Stomach (tissue), 9 donors: Measurements from ENCODE around the gene ALDH16A1. TPM values are rescaled to one million over a fixed set of nuclear protein-coding genes. Genes with fewer than 3 reads are reported as not detected.

Source experiments
- DNase-seq, 2 donors: peaks; one replicate each; pipeline versions ENCODE4 v3.0.0 to v3.0.0-alpha.2; 2013 to 2019
- H3K27ac ChIP-seq, 5 donors: fragments of 200-600 bp in 4 of 5; sonication (generic) in 4 of 5; one replicate each; pipeline ENCODE4 v1.5.1; 2013 to 2019; ENCODE audit warnings: mild to moderate bottlenecking in 1 of 5, moderate library complexity in 1 of 5
- H3K27me3 ChIP-seq, 3 donors: fragments of 200-600 bp; sonication (generic); one replicate each; pipeline ENCODE4 v1.5.1; 2017 to 2019; ENCODE audit warnings: mixed run types in 1 of 3
- H3K36me3 ChIP-seq, 4 donors: fragments of 200-600 bp; sonication (generic); 1 replicate in 3 of 4; 2 replicates in 1 of 4; pipeline ENCODE4 v1.5.1; 2016 to 2019
- H3K4me1 ChIP-seq, 4 donors: fragments of 200-600 bp; sonication (generic); one replicate each; pipeline ENCODE4 v1.5.1; 2016 to 2019
- H3K4me3 ChIP-seq, 4 donors: fragments of 200-600 bp; sonication (generic) in 3 of 4; one replicate each; pipeline ENCODE4 v1.5.1; 2016 to 2019; ENCODE audit warnings: mild to moderate bottlenecking in 1 of 4
- H3K9me3 ChIP-seq, 4 donors: fragments of 200-600 bp; sonication (generic); one replicate each; pipeline ENCODE4 v1.5.1; 2016 to 2019
- EP300 ChIP-seq: sonication (generic); formaldehyde crosslinking; IDR thresholded peaks from one replicate; pipeline ENCODE4 v1.6.1; 2017; ENCODE audit warnings: antibody characterized with exemption
- POLR2A ChIP-seq, 4 donors: fragments of 450-650 bp; IDR thresholded peaks; one replicate each; pipeline ENCODE4 v1.6.1; 2016; ENCODE audit warnings: antibody characterized with exemption in 4 of 4, control low read depth in 2 of 4, mild to moderate bottlenecking in 1 of 4, moderate library complexity in 1 of 4
- POLR2AphosphoS5 ChIP-seq, 3 donors: sonication (generic); formaldehyde crosslinking; IDR thresholded peaks; one replicate each; pipeline ENCODE4 v1.6.1; 2016; ENCODE audit warnings: antibody characterized with exemption in 3 of 3
- WGBS, 5 donors: extraction: QIAGEN DNeasy Blood & Tissue Kit in 3 of 5; methylation state at CpG; one replicate each; pipeline versions ENCODE4 v1.1.5 to v1.1.7; 2013 to 2018; 5-methylcytosine and 5-hydroxymethylcytosine counted together
- intact Hi-C: fragments of 100-400 bp; cut with DNase I; formaldehyde crosslinking; loops from one replicate; pipeline ENCODE4 v1.15.1; 2023; ENCODE audit warnings: low total_unique reads
- polyA plus RNA-seq, 3 donors: library from polyadenylated mRNA; stranded (reverse); fragments of 200-250 nt; gene quantifications; one replicate each; pipeline ENCODE4 v1.2.3, GENCODE V29; 2013
- total RNA-seq, 5 donors: library from RNA; depleted of rRNA; stranded (reverse); fragments of >200 nt; gene quantifications; one replicate each; pipeline versions ENCODE4 v1.1.0 to v1.2.3, GENCODE V29; 2014 to 2016
- TF ChIP-seq, protein P1 (sequence below), 7 experiments: fragments of 450-650 bp in 4 of 7; fragments of 200-600 bp in 3 of 7; sonication (generic) in 3 of 7; IDR thresholded peaks; one replicate each; pipeline ENCODE4 v1.5.1; 2016 to 2019; ENCODE audit warnings: antibody characterized with exemption in 7 of 7, control low read depth in 2 of 7, mild to moderate bottlenecking in 1 of 7
- donor health status: healthy with polysubstance abuse.
- donor health status: Bipolar disorder and iron deficiency.
- donor health status: healthy.

ALDH16A1 gene
- total and polyA plus RNA-seq, 8 donors, result 27.9 to 198 (median 42.5) TPM

DNA sequence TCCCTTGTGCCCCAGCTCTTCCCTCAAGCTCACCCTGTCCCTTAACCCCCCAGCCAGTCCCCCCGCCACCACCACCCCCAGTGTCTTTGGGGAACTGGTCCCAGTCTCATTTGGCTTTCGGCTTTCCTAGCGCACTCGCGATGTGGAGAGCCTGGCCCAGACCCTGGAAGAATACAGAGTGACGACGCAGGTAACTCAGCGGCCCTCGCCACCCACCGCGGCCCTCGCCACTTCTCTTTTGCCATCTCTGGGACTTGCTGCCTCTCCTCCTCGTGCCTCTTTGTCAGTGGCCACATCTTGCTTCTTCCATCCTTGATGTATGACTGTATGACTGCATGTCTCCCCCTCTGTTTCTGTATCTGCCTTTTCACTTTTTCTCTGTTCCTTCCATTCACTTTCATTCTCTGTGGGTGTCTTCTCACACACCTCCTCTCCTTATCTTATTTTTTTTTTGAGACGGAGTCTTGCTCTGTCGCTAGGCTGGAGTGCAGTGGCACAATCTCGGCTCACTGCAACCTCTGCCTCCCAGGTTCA, 45.5 kb upstream of the ALDH16A1 start:
- no peak overlapping the region for H3K27ac ChIP-seq
- DNase-seq, result no peak
- H3K27me3 ChIP-seq, result peaks cover 0 to 43% (median 0%) of the 10 kb centered on the region in 3 donors
- H3K4me1 ChIP-seq, result peaks cover 0 to 13% (median 0%) of the 10 kb centered on the region in 4 donors
- no peak for TF ChIP-seq POLR2AphosphoS5 (IDR thresholded peaks at IDR 0.05)
- TF ChIP-seq, protein P1, sequence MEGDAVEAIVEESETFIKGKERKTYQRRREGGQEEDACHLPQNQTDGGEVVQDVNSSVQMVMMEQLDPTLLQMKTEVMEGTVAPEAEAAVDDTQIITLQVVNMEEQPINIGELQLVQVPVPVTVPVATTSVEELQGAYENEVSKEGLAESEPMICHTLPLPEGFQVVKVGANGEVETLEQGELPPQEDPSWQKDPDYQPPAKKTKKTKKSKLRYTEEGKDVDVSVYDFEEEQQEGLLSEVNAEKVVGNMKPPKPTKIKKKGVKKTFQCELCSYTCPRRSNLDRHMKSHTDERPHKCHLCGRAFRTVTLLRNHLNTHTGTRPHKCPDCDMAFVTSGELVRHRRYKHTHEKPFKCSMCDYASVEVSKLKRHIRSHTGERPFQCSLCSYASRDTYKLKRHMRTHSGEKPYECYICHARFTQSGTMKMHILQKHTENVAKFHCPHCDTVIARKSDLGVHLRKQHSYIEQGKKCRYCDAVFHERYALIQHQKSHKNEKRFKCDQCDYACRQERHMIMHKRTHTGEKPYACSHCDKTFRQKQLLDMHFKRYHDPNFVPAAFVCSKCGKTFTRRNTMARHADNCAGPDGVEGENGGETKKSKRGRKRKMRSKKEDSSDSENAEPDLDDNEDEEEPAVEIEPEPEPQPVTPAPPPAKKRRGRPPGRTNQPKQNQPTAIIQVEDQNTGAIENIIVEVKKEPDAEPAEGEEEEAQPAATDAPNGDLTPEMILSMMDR (IDR thresholded peaks at IDR 0.05), result no peak
- H3K36me3 ChIP-seq, result no peaks in the 10 kb centered on the region
- no peak overlapping the region for H3K4me3 ChIP-seq
- WGBS, 5 donors, result 83 to 87% (median 87%) methylated on average over 16 of the region's 16 CpGs
- intact Hi-C loops, result no loop called here
- H3K9me3 ChIP-seq, result no peaks in the 10 kb centered on the region

DNA sequence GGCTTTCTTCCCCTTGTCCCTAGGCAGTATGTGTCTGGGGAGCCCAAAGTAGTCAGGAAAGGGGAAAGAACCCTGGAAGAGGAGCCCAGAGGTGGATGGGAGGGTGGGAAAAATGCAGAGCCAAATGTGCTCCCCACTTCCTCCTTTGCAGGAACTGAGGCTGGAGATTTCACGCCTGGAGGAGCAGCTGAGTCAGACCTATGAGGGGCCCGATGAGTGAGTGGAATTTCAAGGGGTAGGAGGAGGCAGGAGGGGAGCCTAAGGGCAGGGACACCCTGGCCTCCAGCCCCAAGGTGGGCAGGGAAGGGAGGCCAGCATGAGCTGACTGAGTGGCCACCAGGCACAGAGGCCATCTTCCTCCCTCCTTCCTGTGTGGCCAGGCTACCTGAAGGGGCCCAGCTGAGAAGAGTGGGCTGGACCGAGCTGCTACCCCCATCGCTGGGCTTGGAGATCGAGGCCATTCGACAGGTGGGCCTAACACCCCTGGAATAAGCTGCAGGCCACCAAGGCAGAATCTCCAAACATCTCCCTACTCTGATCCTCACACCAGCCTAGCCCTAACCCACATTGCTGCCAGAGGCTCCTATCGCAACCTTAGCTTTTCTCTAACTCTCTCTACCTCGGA, 44.1 kb upstream of the ALDH16A1 start:
- intact Hi-C loops, result no loop called here
- DNase-seq, result no peak
- Histone ChIP-seq H3K4me1 (peaks cover 0 to 13% (median 0%) of the 10 kb centered on the region in 4 donors), H3K4me3 (no peak overlapping the region), H3K9me3 (no peaks in the 10 kb centered on the region), H3K27ac (no peak overlapping the region), H3K27me3 (peaks cover 0 to 47% (median 0%) of the 10 kb centered on the region in 3 donors), H3K36me3 (no peaks in the 10 kb centered on the region)
- TF ChIP-seq, protein P1 (IDR thresholded peaks at IDR 0.05), result no peak
- TF ChIP-seq POLR2A (IDR thresholded peaks at IDR 0.05), result no peak
- TF ChIP-seq POLR2AphosphoS5 (IDR thresholded peaks at IDR 0.05), result no peak
- no peak for TF ChIP-seq EP300
- WGBS, 5 donors, result 69 to 80% (median 76%) methylated on average over 8 of the region's 8 CpGs

DNA sequence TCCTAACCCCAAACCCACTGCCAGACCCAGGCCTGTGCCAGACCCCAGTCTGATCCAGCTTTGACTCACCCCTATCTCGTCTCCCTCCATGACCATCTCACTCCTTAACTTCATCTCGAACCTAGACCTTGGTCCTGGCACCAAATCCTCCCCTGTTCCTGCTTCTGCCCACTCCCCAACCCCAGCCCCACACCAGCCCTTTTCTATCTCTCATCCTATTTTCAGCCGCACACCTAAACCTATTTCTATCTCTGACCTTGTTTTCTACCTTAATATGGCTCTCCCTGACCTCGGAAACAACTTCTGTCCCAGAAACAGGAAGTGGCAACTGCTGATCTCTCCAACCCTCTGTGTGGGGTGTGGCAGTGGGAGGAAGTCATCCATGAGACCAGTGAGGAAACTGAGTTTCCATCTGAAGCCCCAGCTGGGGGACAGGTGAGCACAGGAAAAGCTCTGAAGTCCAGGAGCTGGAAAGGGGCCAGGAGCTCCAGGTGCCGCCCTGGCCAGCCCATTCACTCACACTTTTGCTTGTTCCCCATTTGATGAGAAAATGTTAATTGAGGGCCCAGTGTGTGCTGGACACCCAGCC, 43.5 kb upstream of the ALDH16A1 start:
- intact Hi-C loops, result no loop called here
- Histone ChIP-seq H3K4me1 (peaks cover 0 to 13% (median 0%) of the 10 kb centered on the region in 4 donors), H3K9me3 (no peaks in the 10 kb centered on the region), H3K27me3 (peaks cover 0 to 49% (median 0%) of the 10 kb centered on the region in 3 donors), H3K4me3 (no peak overlapping the region), H3K36me3 (no peaks in the 10 kb centered on the region), H3K27ac (no peak overlapping the region)
- TF ChIP-seq EP300 (no peak), POLR2A (IDR thresholded peaks at IDR 0.05) (no peak), POLR2AphosphoS5 (IDR thresholded peaks at IDR 0.05) (no peak)
- TF ChIP-seq, protein P1 (IDR thresholded peaks at IDR 0.05), result no peak
- 62 to 79% (median 71%) methylated on average over 5 of the region's 5 CpGs for WGBS, 5 donors
- DNase-seq, result no peak

DNA sequence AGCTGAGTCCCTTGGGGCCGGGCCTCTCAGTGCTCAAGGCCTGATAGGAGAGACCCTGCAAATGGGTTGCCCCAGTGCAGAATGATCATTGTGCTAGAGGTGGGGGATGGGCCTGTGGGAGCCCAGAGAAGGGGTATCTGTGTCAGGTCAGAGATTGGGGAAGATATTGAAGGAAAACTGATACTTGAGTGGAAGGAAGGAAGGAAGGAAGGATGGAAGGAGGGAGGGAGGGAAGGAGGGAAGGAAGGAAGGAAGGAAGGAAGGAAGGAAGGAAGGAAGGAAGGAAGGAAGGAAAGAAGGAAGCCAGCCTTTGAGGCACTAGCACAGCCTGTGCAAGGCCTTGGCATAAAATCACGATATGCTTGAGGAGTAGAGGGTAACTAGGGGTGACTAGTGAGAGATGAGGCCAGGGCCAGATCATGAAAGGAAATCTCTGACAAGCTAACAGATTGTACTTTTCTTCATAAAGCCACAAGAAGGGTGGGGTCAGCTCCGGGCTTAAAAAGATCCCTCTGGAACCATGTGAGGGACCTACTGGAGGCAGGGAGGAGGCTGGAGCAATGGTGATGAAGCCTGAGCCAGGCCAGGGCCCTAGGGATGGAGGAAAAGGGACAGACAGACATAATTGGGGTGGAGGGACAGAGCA, 41.2 kb upstream of the ALDH16A1 start:
- Histone ChIP-seq H3K9me3 (no peaks in the 10 kb centered on the region), H3K27ac (no peak overlapping the region), H3K27me3 (peaks cover 0 to 65% (median 2%) of the 10 kb centered on the region in 3 donors), H3K4me1 (peaks cover 0 to 13% (median 0%) of the 10 kb centered on the region in 4 donors), H3K4me3 (no peak overlapping the region), H3K36me3 (no peaks in the 10 kb centered on the region)
- 61 to 71% (median 65%) methylated on average over 3 of the region's 3 CpGs for WGBS, 5 donors
- intact Hi-C loops, result no loop called here
- no peak for TF ChIP-seq POLR2AphosphoS5 (IDR thresholded peaks at IDR 0.05)
- TF ChIP-seq, protein P1 (IDR thresholded peaks at IDR 0.05), result no peak
- no peak for TF ChIP-seq POLR2A (IDR thresholded peaks at IDR 0.05)
- TF ChIP-seq EP300, result no peak
- no peak for DNase-seq
